ENCODE results near the gene FUOM.
A peak's percentile ranks its signal among the peaks of the same experiment; 100 is the strongest.

Gene FUOM

DNA sequence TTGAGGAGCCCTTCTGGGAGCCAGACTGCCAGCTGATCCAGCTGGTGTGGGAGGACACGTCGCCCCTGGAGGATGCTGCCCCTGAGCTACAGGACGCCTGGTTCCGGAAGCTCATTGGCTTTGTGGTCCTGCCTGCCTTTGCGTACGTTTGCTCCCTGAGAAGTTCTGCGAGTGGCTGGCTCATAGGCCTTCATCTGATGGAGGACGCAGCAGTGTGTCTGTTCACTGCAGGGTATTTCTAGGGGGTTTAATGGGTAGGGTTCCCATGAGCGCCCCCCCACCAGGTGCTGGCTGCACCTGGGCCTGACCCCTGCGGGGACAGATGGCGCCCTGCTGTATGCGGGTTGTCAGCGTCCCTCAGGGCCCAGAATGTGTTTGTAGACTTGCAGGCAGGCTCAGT is 26.3 kb upstream of the FUOM start:
- Histone ChIP-seq H3K27me3 (replicated peaks; ENCODE audit: control insufficient read depth, insufficient read depth, low read length) (no peaks in the 10 kb centered on the region), H3K36me3 (ENCODE audit: control insufficient read depth, insufficient read depth, low read length) (peaks cover 3% of the 10 kb centered on the region), H3K4me3 (replicated peaks; ENCODE audit: low read depth, low read length) (no peak overlapping the region)
- no peak for TF ChIP-seq CTCF (IDR thresholded peaks at IDR 0.05; ENCODE audit: insufficient read depth, low read length, poor library complexity, severe bottlenecking)
- no peak for DNase-seq (ENCODE audit: extremely low read depth, insufficient read length)

DNA sequence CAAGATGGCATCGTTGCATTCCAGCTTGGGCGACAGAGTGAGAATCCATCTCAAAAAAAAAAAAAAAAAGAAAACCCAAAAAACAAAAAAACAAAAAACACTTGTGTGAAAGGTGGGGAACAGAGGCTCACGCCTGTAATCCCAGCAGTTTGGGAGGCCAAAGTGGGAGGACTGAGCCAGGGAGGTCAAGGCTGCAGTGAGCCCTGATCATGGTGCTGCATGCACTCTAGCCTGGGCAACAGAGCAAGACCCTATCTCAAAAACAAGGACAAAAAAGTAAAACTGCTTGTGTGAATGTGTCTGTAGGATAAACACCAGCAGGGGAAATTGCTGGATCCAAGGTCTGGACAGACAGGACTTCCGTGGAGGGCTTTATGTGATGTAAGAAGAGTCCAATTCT is 25.7 kb upstream of the FUOM start:
- TF ChIP-seq CTCF (IDR thresholded peaks at IDR 0.05; ENCODE audit: insufficient read depth, low read length, poor library complexity, severe bottlenecking), result no peak
- no peak for DNase-seq (ENCODE audit: extremely low read depth, insufficient read length)
- H3K36me3 ChIP-seq (ENCODE audit: control insufficient read depth, insufficient read depth, low read length), result peaks cover 3% of the 10 kb centered on the region
- H3K27me3 ChIP-seq (replicated peaks; ENCODE audit: control insufficient read depth, insufficient read depth, low read length), result no peaks in the 10 kb centered on the region
- H3K4me3 ChIP-seq (replicated peaks; ENCODE audit: low read depth, low read length), result no peak overlapping the region

DNA sequence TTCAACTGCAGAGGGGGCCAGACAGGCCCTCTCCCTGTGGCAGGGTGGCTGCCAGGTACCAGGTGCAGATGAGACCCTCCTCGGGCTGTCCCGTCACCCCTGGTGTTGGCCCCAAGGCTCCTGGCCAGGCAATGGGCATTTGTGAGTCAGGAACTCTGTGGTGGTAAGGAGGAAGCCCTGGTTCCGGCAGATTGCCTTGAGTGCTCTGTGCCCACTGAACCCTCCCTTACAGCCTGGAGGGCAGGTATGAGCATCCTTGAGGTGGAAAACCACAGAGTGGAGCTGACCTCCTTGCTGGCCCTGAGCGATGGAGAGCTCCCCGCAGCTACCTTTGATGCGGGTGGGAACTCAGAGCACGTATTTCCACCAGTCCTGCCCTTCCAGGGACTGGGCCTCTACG is 23.2 kb upstream of the FUOM start:
- TF ChIP-seq CTCF (IDR thresholded peaks at IDR 0.05; ENCODE audit: insufficient read depth, low read length, poor library complexity, severe bottlenecking), result no peak
- H3K4me3 ChIP-seq (replicated peaks; ENCODE audit: low read depth, low read length), result no peak overlapping the region
- DNase-seq (ENCODE audit: extremely low read depth, insufficient read length), result no peak
- no peaks in the 10 kb centered on the region for H3K27me3 ChIP-seq (replicated peaks; ENCODE audit: control insufficient read depth, insufficient read depth, low read length)
- H3K36me3 ChIP-seq (ENCODE audit: control insufficient read depth, insufficient read depth, low read length), result peaks cover 3% of the 10 kb centered on the region

GRCh38 chr10:133379801-133380666 is 22.2 kb upstream of the FUOM start:
- peaks cover 3% of the 10 kb centered on the region for H3K36me3 ChIP-seq (ENCODE audit: control insufficient read depth, insufficient read depth, low read length)
- TF ChIP-seq CTCF (IDR thresholded peaks at IDR 0.05; ENCODE audit: insufficient read depth, low read length, poor library complexity, severe bottlenecking), result no peak
- peak overlapping the region; percentile 75 for H3K4me3 ChIP-seq (replicated peaks; ENCODE audit: low read depth, low read length)
- H3K27me3 ChIP-seq (replicated peaks; ENCODE audit: control insufficient read depth, insufficient read depth, low read length), result no peaks in the 10 kb centered on the region
- no peak for DNase-seq (ENCODE audit: extremely low read depth, insufficient read length)

- peaks cover 3% of the 10 kb centered on the region for H3K36me3 ChIP-seq (ENCODE audit: control insufficient read depth, insufficient read depth, low read length)
- peak; percentile 80 for DNase-seq (ENCODE audit: extremely low read depth, insufficient read length)
- no peaks in the 10 kb centered on the region for H3K27me3 ChIP-seq (replicated peaks; ENCODE audit: control insufficient read depth, insufficient read depth, low read length)
- peak within 1 kb of the TSS; percentile 82 for H3K4me3 ChIP-seq (replicated peaks; ENCODE audit: low read depth, low read length)
- no peak for TF ChIP-seq CTCF (IDR thresholded peaks at IDR 0.05; ENCODE audit: insufficient read depth, low read length, poor library complexity, severe bottlenecking)
Observed at GRCh38 chr10:133379152-133379800, 21.5 kb upstream of the FUOM start, which contains the start of gene PAOX. Gene PAOX (plus strand): TSS chr10:133379262. CDS start chr10:133379317, 55 bp downstream.

Data from GM06990 (cell line).